Mucosa of rectum (tissue), 2 donors: ENCODE results near the gene PEAR1.

Experiments
- H3K27ac ChIP-seq, 2 donors: one replicate each; pipeline ENCODE4 v1.7.0; 2013; ENCODE audit warnings: inconsistent platforms in 2 of 2, low read depth in 2 of 2, low read length in 2 of 2
- H3K27me3 ChIP-seq, 2 donors: one replicate each; pipeline ENCODE4 v1.7.0; 2013; ENCODE audit warnings: low read length in 2 of 2; ENCODE audit not compliant: control insufficient read depth in 2 of 2, insufficient read depth in 2 of 2
- H3K36me3 ChIP-seq, 2 donors: one replicate each; pipeline ENCODE4 v1.7.0; 2013; ENCODE audit warnings: low read length in 2 of 2; ENCODE audit not compliant: control insufficient read depth in 2 of 2, insufficient read depth in 2 of 2
- H3K4me1 ChIP-seq, 2 donors: one replicate each; pipeline ENCODE4 v1.7.0; 2013; ENCODE audit warnings: low read length in 2 of 2, mild to moderate bottlenecking in 1 of 2; ENCODE audit not compliant: control insufficient read depth in 2 of 2, insufficient read depth in 2 of 2
- H3K4me3 ChIP-seq, 2 donors: one replicate each; pipeline ENCODE4 v1.7.0; 2013; ENCODE audit warnings: low read length in 2 of 2
- H3K9ac ChIP-seq, 2 donors: one replicate each; pipeline ENCODE4 v1.7.0; 2013; ENCODE audit warnings: low read length in 2 of 2, low read depth in 1 of 2, mild to moderate bottlenecking in 1 of 2
- H3K9me3 ChIP-seq, 2 donors: one replicate each; pipeline ENCODE4 v1.7.0; 2013; ENCODE audit warnings: low read length in 2 of 2; ENCODE audit not compliant: control insufficient read depth in 2 of 2
- donor health status: healthy.
- donor health status: Normal muscosa, but diverticular disease.

Gene PEAR1

GRCh38 chr1:156945881-156946661 lies 52.6 kb downstream of the PEAR1 start:
- Histone ChIP-seq H3K27me3 (no peaks in the 10 kb centered on the region), H3K36me3 (peaks cover 88% of the 10 kb centered on the region in 2 donors), H3K4me1 (no peaks in the 10 kb centered on the region), H3K27ac (no peak overlapping the region), H3K9ac (no peak overlapping the region), H3K9me3 (no peaks in the 10 kb centered on the region), H3K4me3 (no peak overlapping the region)

- no peak overlapping the region for H3K9ac ChIP-seq
- H3K36me3 ChIP-seq, result peaks cover 87 to 88% of the 10 kb centered on the region in 2 donors
- no peaks in the 10 kb centered on the region for H3K27me3 ChIP-seq
- no peak overlapping the region for H3K4me3 ChIP-seq
- H3K4me1 ChIP-seq, result no peaks in the 10 kb centered on the region
- no peaks in the 10 kb centered on the region for H3K9me3 ChIP-seq
- no peak overlapping the region for H3K27ac ChIP-seq
Observed at GRCh38 chr1:156947127-156947526, 53.6 kb downstream of the PEAR1 start.

GRCh38 chr1:156947818-156948525 lies 54.5 kb downstream of the PEAR1 start:
- Histone ChIP-seq H3K27me3 (no peaks in the 10 kb centered on the region), H3K27ac (no peak overlapping the region), H3K4me1 (no peaks in the 10 kb centered on the region), H3K9me3 (no peaks in the 10 kb centered on the region), H3K4me3 (no peak overlapping the region), H3K36me3 (peaks cover 79 to 88% of the 10 kb centered on the region in 2 donors), H3K9ac (no peak overlapping the region)

GRCh38 chr1:156948708-156949107 lies 55.2 kb downstream of the PEAR1 start:
- Histone ChIP-seq H3K36me3 (peaks cover 74 to 87% of the 10 kb centered on the region in 2 donors), H3K4me1 (no peaks in the 10 kb centered on the region), H3K9ac (no peak overlapping the region), H3K27me3 (no peaks in the 10 kb centered on the region), H3K9me3 (no peaks in the 10 kb centered on the region), H3K27ac (no peak overlapping the region), H3K4me3 (no peak overlapping the region)

GRCh38 chr1:156949127-156949526 lies 55.6 kb downstream of the PEAR1 start:
- peaks cover 70 to 83% of the 10 kb centered on the region in 2 donors for H3K36me3 ChIP-seq
- no peak overlapping the region for H3K4me3 ChIP-seq
- H3K4me1 ChIP-seq, result no peaks in the 10 kb centered on the region
- H3K27ac ChIP-seq, result no peak overlapping the region
- no peaks in the 10 kb centered on the region for H3K27me3 ChIP-seq
- no peak overlapping the region for H3K9ac ChIP-seq
- H3K9me3 ChIP-seq, result no peaks in the 10 kb centered on the region

GRCh38 chr1:156951371-156951770 lies 57.9 kb downstream of the PEAR1 start:
- no peak overlapping the region for H3K4me3 ChIP-seq
- H3K4me1 ChIP-seq, result no peaks in the 10 kb centered on the region
- peaks cover 64 to 81% of the 10 kb centered on the region in 2 donors for H3K36me3 ChIP-seq
- no peak overlapping the region for H3K27ac ChIP-seq
- H3K27me3 ChIP-seq, result no peaks in the 10 kb centered on the region
- H3K9me3 ChIP-seq, result no peaks in the 10 kb centered on the region
- no peak overlapping the region for H3K9ac ChIP-seq

GRCh38 chr1:156953571-156953970 lies 60.1 kb downstream of the PEAR1 start:
- no peaks in the 10 kb centered on the region for H3K27me3 ChIP-seq
- H3K9ac ChIP-seq, result no peak overlapping the region
- peaks cover 65 to 83% of the 10 kb centered on the region in 2 donors for H3K36me3 ChIP-seq
- H3K4me3 ChIP-seq, result no peak overlapping the region
- H3K4me1 ChIP-seq, result no peaks in the 10 kb centered on the region
- no peak overlapping the region for H3K27ac ChIP-seq
- H3K9me3 ChIP-seq, result no peaks in the 10 kb centered on the region

GRCh38 chr1:156956333-156956732 lies 62.8 kb downstream of the PEAR1 start:
- Histone ChIP-seq H3K36me3 (peaks cover 67 to 79% of the 10 kb centered on the region in 2 donors), H3K27me3 (no peaks in the 10 kb centered on the region), H3K4me1 (no peaks in the 10 kb centered on the region), H3K4me3 (no peak overlapping the region), H3K9me3 (no peaks in the 10 kb centered on the region), H3K27ac (no peak overlapping the region), H3K9ac (no peak overlapping the region)

- Histone ChIP-seq H3K27me3 (no peaks in the 10 kb centered on the region), H3K27ac (no peak overlapping the region), H3K4me1 (no peaks in the 10 kb centered on the region), H3K9ac (no peak overlapping the region), H3K4me3 (no peak overlapping the region), H3K9me3 (no peaks in the 10 kb centered on the region), H3K36me3 (peaks cover 74 to 77% of the 10 kb centered on the region in 2 donors)
Observed at GRCh38 chr1:156957634-156958033, 64.1 kb downstream of the PEAR1 start.

- H3K27ac ChIP-seq, result no peak overlapping the region
- H3K4me3 ChIP-seq, result no peak overlapping the region
- H3K36me3 ChIP-seq, result peaks cover 76 to 79% of the 10 kb centered on the region in 2 donors
- H3K27me3 ChIP-seq, result no peaks in the 10 kb centered on the region
- H3K9ac ChIP-seq, result no peak overlapping the region
- H3K9me3 ChIP-seq, result no peaks in the 10 kb centered on the region
- H3K4me1 ChIP-seq, result no peaks in the 10 kb centered on the region
Observed at GRCh38 chr1:156958247-156958714, 64.8 kb downstream of the PEAR1 start.
